HUES48 (cell line): ENCODE data around the gene AGBL1.

ENCODE experiments used
- H3K27ac ChIP-seq: one replicate; pipeline ENCODE4 v1.7.0; 2013; ENCODE audit warnings: low read depth, low read length, inconsistent platforms
- H3K27me3 ChIP-seq: 2 replicates; pipeline ENCODE4 v1.6.1; 2013; ENCODE audit warnings: mild to moderate bottlenecking, low read length; ENCODE audit not compliant: control insufficient read depth, insufficient read depth
- H3K36me3 ChIP-seq: 2 replicates; pipeline ENCODE4 v1.6.1; 2013; ENCODE audit warnings: low read length; ENCODE audit not compliant: control insufficient read depth, insufficient read depth
- H3K4me1 ChIP-seq: 2 replicates; pipeline ENCODE4 v1.6.1; 2013; ENCODE audit warnings: mild to moderate bottlenecking, low read length; ENCODE audit not compliant: control insufficient read depth, insufficient read depth
- H3K4me3 ChIP-seq: 2 replicates; pipeline ENCODE4 v1.5.1; 2013; ENCODE audit warnings: mild to moderate bottlenecking, low read depth, low read length
- H3K9ac ChIP-seq: 2 replicates; pipeline ENCODE4 v1.6.1; 2013; ENCODE audit warnings: mild to moderate bottlenecking, low read depth, low read length, moderate library complexity
- H3K9me3 ChIP-seq: 2 replicates; pipeline ENCODE4 v1.6.1; 2013; ENCODE audit warnings: low read length; ENCODE audit not compliant: control insufficient read depth, insufficient read depth

AGBL1 gene

DNA sequence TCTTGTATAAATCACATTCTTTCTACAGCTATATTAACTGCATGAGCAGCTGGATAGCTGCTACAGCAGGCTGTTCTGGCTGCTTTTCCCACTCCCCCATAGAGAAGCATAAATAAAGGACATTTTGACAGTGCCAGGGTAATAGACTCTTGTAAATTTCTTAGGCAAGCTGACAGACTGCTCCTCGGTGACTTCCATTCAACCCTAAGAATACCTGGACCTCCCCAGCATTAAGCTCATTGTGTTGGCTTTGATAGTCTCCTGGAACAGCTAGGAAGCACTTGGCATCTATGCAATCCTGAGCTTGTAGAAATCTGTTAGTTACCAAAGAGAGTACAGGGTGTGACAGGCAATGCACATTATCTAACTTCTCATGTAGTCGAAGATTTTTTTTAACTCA, 475.4 kb downstream of the AGBL1 start:
- Histone ChIP-seq H3K27me3 (no peaks in the 10 kb centered on the region), H3K27ac (no peak overlapping the region), H3K36me3 (no peaks in the 10 kb centered on the region), H3K4me3 (no peak overlapping the region), H3K9ac (no peak overlapping the region), H3K9me3 (no peaks in the 10 kb centered on the region), H3K4me1 (no peaks in the 10 kb centered on the region; the same call in 1 of the 2 replicates)

DNA sequence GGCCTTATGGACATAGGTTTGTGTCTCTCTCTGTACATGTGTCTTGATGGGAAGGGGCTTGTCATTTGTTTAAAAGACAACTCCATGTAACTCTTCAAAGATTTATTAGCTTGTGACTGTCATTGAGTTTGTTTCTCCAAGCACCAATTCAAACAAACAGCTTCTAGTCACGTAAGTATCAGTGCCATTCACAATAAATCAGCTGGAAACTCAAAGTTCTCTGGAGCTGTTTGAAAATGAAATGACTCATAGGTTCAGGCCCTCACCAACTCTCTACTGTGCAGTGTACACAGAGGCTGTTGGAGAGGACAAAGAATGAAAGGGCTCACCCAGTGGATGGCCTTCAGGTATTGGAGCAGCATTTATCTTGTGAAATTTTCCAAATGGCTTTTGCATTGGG, 476.3 kb downstream of the AGBL1 start:
- H3K9ac ChIP-seq: no peak overlapping the region
- no peaks in the 10 kb centered on the region for H3K36me3 ChIP-seq
- no peaks in the 10 kb centered on the region for H3K9me3 ChIP-seq
- H3K27ac ChIP-seq: no peak overlapping the region
- no peaks in the 10 kb centered on the region for H3K27me3 ChIP-seq
- H3K4me1 ChIP-seq: no peaks in the 10 kb centered on the region; the same call in 1 of the 2 replicates
- no peak overlapping the region for H3K4me3 ChIP-seq

DNA sequence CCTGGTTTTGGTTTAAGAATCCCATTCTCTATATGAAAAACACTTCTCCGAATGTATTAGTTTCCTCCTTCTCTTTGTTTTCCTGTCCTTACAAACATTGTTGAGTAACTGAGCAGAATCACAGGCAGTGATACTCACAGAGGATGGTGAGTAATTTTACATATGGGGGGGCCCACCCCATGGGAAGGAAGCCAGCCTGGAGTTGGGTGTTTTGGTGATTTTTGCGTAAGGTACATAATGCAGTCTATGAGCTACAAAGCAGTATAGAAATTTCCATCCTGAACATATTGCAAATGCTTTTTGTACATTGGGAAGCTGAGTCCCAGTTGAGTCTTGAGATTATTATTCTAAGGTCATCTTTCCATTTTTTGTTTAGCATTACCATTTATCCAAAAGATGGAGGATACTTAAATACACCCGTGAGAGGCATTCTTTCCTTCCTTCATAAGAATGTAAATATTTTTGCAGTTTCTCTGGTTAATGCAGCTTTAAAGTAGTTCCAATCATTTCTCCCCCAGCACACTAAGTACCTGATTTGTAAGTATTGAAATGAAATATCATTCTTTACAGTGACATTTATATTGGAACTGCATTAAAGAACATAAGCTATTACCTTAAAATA, 476.8 kb downstream of the AGBL1 start:
- no peaks in the 10 kb centered on the region for H3K36me3 ChIP-seq
- no peaks in the 10 kb centered on the region; the same call in 1 of the 2 replicates for H3K4me1 ChIP-seq
- no peaks in the 10 kb centered on the region for H3K27me3 ChIP-seq
- H3K27ac ChIP-seq: no peak overlapping the region
- H3K9me3 ChIP-seq: no peaks in the 10 kb centered on the region
- H3K4me3 ChIP-seq: no peak overlapping the region
- no peak overlapping the region for H3K9ac ChIP-seq

DNA sequence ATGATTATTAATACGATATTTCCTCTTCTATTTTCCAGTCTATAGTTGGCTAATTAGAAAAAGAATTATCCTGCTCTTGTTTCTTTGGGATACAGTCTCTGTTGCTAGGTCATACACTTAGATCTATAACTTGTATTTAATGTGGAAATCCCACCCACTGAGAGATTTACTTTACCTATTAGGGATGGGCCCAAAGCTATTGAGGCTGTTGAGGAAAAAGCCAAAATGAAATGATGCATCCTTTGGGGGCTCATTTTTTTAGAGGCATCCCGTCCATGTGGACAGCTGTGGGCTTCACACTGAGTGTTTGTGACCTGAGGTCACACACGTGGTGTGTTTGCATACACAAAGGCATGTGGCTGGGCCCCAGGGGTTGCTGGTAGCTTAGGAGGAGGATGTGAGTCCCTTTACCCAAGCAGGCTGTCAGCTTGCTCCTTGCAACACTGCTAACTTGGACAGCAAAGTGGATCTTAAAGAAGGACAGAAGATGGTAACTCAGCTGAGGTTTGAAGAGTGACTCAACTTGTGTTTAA, 477.4 kb downstream of the AGBL1 start:
- no peak overlapping the region for H3K27ac ChIP-seq
- no peaks in the 10 kb centered on the region; the same call in 1 of the 2 replicates for H3K4me1 ChIP-seq
- no peak overlapping the region for H3K9ac ChIP-seq
- no peaks in the 10 kb centered on the region for H3K9me3 ChIP-seq
- H3K27me3 ChIP-seq: no peaks in the 10 kb centered on the region
- no peaks in the 10 kb centered on the region for H3K36me3 ChIP-seq
- H3K4me3 ChIP-seq: no peak overlapping the region

DNA sequence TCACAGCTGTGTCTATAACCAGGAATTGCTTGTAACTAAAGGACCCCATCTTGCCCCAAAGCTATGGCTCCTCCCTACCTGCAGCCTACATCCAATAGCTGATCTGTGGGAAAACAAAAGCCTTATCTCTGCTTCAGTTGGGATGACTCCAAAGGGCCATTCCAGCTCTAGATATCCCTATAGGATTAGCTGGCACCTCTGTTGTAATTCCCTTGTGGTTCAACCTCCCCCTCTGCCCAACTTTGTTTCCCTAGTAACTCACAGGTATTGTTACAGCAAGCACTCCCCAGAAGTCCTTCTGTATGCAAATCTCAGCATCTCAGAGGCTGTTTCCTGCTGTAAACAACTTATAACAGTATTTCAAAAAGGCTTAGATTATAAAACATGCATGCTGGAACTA, 478.6 kb downstream of the AGBL1 start:
- Histone ChIP-seq H3K9ac (no peak overlapping the region), H3K9me3 (no peaks in the 10 kb centered on the region), H3K27ac (no peak overlapping the region), H3K36me3 (no peaks in the 10 kb centered on the region), H3K4me1 (no peaks in the 10 kb centered on the region; the same call in 1 of the 2 replicates), H3K4me3 (no peak overlapping the region), H3K27me3 (no peaks in the 10 kb centered on the region)

DNA sequence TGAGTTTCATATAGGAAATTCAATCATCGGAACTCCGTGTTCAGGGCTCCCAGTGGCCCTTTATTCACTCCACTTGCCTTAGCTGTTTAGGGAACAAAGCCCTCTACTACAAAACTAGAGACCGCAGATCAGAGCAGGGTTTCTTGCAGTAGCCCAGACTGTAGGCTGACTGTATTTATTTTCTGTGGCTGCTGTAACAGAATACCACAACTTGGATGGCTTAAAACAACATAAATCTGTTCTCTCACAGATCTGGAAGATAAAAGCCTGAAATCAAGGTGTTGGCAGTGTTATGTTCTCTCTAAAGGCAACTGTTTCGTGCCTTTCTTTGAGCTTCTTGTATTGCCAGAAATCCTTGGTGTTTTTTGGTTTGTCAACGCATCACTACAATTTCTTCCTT, 479.0 kb downstream of the AGBL1 start:
- Histone ChIP-seq H3K9me3 (no peaks in the 10 kb centered on the region), H3K27ac (no peak overlapping the region)

DNA sequence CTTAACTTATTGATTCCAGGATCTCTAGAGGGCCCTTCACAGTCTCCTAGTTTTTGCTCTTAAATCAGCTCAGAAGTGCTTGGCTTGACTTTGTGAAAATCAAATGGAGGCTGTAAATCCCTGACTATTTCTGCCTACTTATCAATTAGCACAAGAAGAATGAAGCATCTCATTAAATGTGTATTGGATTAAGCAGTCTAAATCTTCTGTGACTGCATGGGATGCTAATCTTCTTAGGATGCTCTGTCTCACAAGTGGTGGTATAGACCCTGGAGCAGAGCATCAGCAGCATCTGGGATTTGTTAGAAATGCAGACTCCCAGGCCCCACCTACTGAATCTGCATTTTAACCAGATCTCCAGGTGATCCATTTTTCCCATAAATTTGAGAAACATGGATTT, 488.7 kb downstream of the AGBL1 start:
- Histone ChIP-seq H3K27me3 (no peaks in the 10 kb centered on the region), H3K9ac (no peak overlapping the region), H3K27ac (no peak overlapping the region), H3K9me3 (0 out of 2 replicates have a peak, but pooled peaks cover 3% of the 10 kb centered on the region), H3K36me3 (no peaks in the 10 kb centered on the region), H3K4me3 (no peak overlapping the region), H3K4me1 (peaks cover 5% of the 10 kb centered on the region; the same call in 1 of the 2 replicates)

More for the DNA sequence above, 479.0 kb downstream of the AGBL1 start:
- H3K4me3 ChIP-seq: no peak overlapping the region
- H3K36me3 ChIP-seq: no peaks in the 10 kb centered on the region
- no peaks in the 10 kb centered on the region; the same call in 1 of the 2 replicates for H3K4me1 ChIP-seq
- H3K9ac ChIP-seq: no peak overlapping the region
- H3K27me3 ChIP-seq: no peaks in the 10 kb centered on the region

DNA sequence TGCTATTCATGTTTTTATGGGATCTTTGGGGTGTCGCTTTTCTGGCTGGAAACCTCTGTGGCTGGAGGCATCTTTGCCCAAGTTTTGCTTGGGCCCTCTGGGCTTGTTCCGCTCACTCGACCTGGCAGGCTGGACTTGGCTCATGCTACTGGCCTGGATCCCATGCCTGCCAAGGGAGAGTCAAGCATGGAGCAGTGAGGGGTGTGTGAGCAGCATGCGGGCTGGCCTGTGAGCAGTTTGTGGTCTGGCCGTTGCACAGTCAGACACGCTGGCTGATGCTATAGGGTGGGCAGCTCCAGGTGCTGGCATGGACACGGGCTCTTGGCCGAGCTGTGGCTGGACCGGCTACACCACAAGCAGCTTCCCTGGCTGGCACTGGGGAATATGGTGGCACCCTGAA, 491.1 kb downstream of the AGBL1 start:
- H3K4me3 ChIP-seq: no peak overlapping the region
- no peak overlapping the region for H3K27ac ChIP-seq
- H3K9ac ChIP-seq: no peak overlapping the region
- H3K27me3 ChIP-seq: no peaks in the 10 kb centered on the region
- peaks cover 12% of the 10 kb centered on the region; the same call in 1 of the 2 replicates for H3K4me1 ChIP-seq
- H3K9me3 ChIP-seq: no peaks in the 10 kb centered on the region
- H3K36me3 ChIP-seq: no peaks in the 10 kb centered on the region

DNA sequence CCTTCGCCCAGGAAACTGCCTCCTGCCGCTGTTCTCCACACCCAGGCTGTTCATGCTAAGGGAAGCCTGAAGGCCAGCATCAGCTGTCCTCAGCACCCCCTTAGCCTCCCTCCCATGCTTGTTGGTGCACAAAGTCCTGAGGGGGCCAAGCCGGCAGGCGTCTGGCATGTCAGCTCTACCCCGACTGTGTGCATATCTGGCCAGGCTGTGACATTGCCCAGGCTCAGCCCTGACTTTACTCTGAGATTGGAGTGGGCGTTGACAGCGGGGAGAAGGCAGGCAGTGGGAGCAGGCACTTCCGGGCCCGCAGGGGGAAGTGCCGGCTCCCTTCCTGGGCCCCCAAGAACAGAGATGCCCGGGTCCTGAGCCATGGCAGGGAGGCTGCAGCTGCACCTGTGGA, 492.2 kb downstream of the AGBL1 start:
- no peak overlapping the region for H3K27ac ChIP-seq
- peaks cover 12% of the 10 kb centered on the region; the same call in 1 of the 2 replicates for H3K4me1 ChIP-seq
- no peaks in the 10 kb centered on the region for H3K27me3 ChIP-seq
- no peak overlapping the region for H3K4me3 ChIP-seq
- no peaks in the 10 kb centered on the region for H3K36me3 ChIP-seq
- no peak overlapping the region for H3K9ac ChIP-seq
- no peaks in the 10 kb centered on the region for H3K9me3 ChIP-seq

DNA sequence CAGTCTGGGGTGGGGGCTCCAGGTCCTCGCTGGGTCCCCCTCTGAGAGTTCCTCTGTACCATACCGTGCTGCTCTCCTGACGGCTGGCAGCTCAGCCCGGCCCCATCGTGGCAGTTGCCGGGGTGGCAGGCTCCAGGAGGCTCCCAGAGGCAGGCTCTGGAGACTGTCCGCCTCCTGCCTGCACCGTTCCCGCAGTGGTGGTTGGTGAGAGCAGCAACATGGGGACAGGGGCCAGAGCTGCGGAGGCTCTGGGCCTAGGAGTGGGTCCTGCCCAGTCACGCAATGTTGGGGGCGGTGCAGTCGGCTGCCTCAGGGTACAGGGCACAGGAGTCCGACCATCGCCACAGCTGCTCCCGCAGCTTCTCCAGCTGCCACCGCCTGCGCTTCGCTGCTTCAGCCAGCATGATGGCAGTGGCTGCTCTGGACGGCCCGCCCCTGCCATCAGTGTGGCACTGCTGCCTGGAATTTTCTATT, 492.7 kb downstream of the AGBL1 start:
- no peaks in the 10 kb centered on the region for H3K36me3 ChIP-seq
- H3K9ac ChIP-seq: no peak overlapping the region
- peaks cover 12% of the 10 kb centered on the region; the same call in 1 of the 2 replicates for H3K4me1 ChIP-seq
- no peaks in the 10 kb centered on the region for H3K9me3 ChIP-seq
- no peaks in the 10 kb centered on the region for H3K27me3 ChIP-seq
- H3K4me3 ChIP-seq: no peak overlapping the region
- H3K27ac ChIP-seq: no peak overlapping the region

DNA sequence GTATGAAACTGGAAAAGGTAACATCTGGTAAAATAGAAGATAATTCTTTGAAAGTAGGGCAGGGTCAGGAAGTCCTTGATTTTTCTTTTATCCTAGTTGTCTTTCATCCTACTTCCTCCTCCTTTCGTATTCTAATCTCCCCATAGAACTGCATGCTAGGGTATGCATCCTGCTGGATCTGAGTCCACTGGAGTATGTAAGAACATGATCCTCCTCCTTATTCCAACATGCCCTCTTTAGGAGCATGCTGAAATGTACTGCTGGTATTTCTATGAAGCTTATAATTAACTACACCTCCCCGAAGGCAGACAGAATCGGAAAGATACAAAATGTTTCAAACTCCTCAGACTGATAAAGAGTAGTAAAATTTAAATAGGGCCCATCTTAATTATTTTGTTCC, 493.8 kb downstream of the AGBL1 start:
- Histone ChIP-seq H3K4me1 (peaks cover 12% of the 10 kb centered on the region; the same call in 1 of the 2 replicates), H3K9me3 (no peaks in the 10 kb centered on the region), H3K9ac (no peak overlapping the region), H3K36me3 (no peaks in the 10 kb centered on the region), H3K27ac (no peak overlapping the region), H3K4me3 (no peak overlapping the region), H3K27me3 (no peaks in the 10 kb centered on the region)
